Mucosa of stomach (tissue), 1 donor: ENCODE results near the gene GRP.

Source experiments
- H3K27me3 ChIP-seq: one replicate; pipeline ENCODE4 v1.7.0; 2013; ENCODE audit warnings: mild to moderate bottlenecking, low read length; ENCODE audit not compliant: control insufficient read depth, insufficient read depth
- H3K36me3 ChIP-seq: one replicate; pipeline ENCODE4 v1.7.0; 2013; ENCODE audit warnings: low read length; ENCODE audit not compliant: control insufficient read depth, insufficient read depth
- H3K4me1 ChIP-seq: one replicate; pipeline ENCODE4 v1.7.0; 2013; ENCODE audit warnings: mild to moderate bottlenecking, low read length; ENCODE audit not compliant: control insufficient read depth, insufficient read depth
- H3K4me3 ChIP-seq: one replicate; pipeline ENCODE4 v1.7.0; 2013; ENCODE audit warnings: low read length
- H3K9ac ChIP-seq: one replicate; pipeline ENCODE4 v1.7.0; 2013; ENCODE audit warnings: mild to moderate bottlenecking, low read length, moderate library complexity
- H3K9me3 ChIP-seq: one replicate; pipeline ENCODE4 v1.7.0; 2013; ENCODE audit warnings: mild to moderate bottlenecking, low read length, moderate library complexity; ENCODE audit not compliant: control insufficient read depth
- donor health status: Pancreatic carcinoma.

The GRP gene

DNA sequence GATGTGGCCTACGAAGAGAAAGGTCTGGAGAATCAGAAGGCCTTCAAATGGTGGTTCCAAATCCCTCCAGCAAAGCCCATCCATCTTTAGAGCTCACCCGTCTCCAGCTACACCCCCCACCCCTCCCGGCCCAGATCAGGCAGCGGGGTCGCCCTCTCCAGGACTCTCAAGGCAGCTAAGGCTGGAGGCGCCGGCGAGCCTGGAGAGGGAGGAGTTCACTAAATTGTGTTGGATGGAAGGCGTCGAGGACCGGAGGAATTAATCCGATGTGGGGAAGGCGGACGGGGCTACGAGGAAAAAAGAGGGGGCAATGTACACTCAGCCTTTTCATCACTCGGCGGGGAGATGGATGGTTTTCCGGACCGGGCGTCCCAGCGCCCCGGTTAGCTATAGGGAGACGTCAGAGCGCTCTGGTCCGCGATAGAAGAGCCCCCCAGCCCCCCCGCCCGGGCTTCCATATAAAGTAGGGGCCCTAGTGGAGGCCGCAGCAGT lies at the start of gene GRP:
TSS of gene GRP (plus strand) at position 487 of the 492 bp plus-strand sequence. CDS start 108 bp downstream, outside the sequence.
- H3K9ac ChIP-seq = no peak within 1 kb of the TSS
- H3K4me1 ChIP-seq = no peaks in the 10 kb centered on the region
- H3K9me3 ChIP-seq = no peaks in the 10 kb centered on the region
- peaks cover 45% of the 10 kb centered on the region for H3K27me3 ChIP-seq
- H3K4me3 ChIP-seq = no peak within 1 kb of the TSS
- no peaks in the 10 kb centered on the region for H3K36me3 ChIP-seq

- Histone ChIP-seq H3K27me3 (peaks cover 7% of the 10 kb centered on the region), H3K36me3 (no peaks in the 10 kb centered on the region), H3K9me3 (no peaks in the 10 kb centered on the region), H3K4me3 (no peak overlapping the region), H3K9ac (no peak overlapping the region), H3K4me1 (no peaks in the 10 kb centered on the region)
Measured at GRCh38 chr18:59172664-59173249, 47.2 kb upstream of the GRP start.

- Histone ChIP-seq H3K9me3 (no peaks in the 10 kb centered on the region), H3K27me3 (peaks cover 8% of the 10 kb centered on the region), H3K4me3 (no peak overlapping the region), H3K4me1 (no peaks in the 10 kb centered on the region), H3K36me3 (no peaks in the 10 kb centered on the region), H3K9ac (no peak overlapping the region)
Measured at GRCh38 chr18:59177485-59177884, 42.5 kb upstream of the GRP start.

DNA sequence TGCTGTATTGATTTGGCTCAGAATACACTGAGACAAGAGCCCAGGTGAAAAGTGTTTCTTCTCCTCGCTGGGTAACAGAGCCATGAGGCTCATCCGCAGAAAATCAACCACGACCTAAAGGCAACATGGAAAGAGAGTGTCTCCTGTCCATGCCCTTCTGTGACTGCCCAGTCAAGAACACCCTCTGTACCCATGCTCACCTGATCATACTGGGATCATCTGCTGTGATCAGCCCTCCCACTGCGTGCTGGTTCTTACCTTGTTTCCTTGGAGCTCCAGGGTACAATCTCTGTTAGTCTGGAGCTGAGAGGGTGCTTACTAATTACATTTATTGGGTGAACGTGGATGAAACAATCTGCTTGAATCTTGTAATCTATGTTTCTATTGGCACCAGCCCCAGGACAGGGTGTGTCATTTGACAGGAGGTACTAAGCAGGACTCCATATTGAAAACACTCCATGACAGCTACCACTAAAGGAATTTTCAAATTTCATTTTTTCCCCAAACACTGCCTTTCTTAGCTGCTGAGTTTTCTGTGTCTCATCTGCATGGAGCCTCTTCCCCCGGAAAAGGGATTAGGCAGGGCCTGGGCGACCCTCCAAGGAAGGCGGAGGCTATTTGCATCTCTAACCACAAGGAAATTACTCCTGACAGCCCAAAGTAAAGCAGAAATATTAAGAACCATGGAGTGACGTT lies 39.7 kb upstream of the GRP start:
- H3K27me3 ChIP-seq = peaks cover 8% of the 10 kb centered on the region
- no peaks in the 10 kb centered on the region for H3K9me3 ChIP-seq
- no peaks in the 10 kb centered on the region for H3K36me3 ChIP-seq
- no peak overlapping the region for H3K9ac ChIP-seq
- no peaks in the 10 kb centered on the region for H3K4me1 ChIP-seq
- no peak overlapping the region for H3K4me3 ChIP-seq

DNA sequence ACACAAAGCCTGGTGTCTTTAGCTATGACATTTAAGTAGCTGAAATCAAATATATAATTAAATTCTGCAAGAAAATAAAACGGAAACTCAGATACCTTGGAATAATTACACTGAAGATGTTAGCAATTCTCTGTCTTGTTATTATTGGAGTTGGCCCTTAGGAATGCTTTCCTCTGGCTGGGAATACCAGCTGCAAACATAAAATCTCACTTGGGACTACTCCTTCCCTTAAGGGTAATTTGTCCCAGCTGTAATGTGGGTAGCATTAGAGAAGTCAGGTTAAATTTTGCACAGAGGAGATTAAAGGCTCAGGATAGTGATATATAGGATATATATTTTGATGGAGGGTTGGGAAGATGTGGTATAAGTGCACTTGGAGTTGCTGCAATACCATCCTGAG lies 37.3 kb upstream of the GRP start:
- no peaks in the 10 kb centered on the region for H3K9me3 ChIP-seq
- no peak overlapping the region for H3K4me3 ChIP-seq
- H3K36me3 ChIP-seq = no peaks in the 10 kb centered on the region
- no peaks in the 10 kb centered on the region for H3K4me1 ChIP-seq
- H3K9ac ChIP-seq = no peak overlapping the region
- peaks cover 5% of the 10 kb centered on the region for H3K27me3 ChIP-seq

- Histone ChIP-seq H3K36me3 (no peaks in the 10 kb centered on the region), H3K4me1 (no peaks in the 10 kb centered on the region), H3K9ac (no peak overlapping the region), H3K27me3 (no peaks in the 10 kb centered on the region), H3K4me3 (no peak overlapping the region), H3K9me3 (no peaks in the 10 kb centered on the region)
Measured at GRCh38 chr18:59189008-59189407, 30.9 kb upstream of the GRP start.

- no peaks in the 10 kb centered on the region for H3K9me3 ChIP-seq
Measured at GRCh38 chr18:59189746-59190145, 30.2 kb upstream of the GRP start.

GRCh38 chr18:59196161-59196725 lies 23.7 kb upstream of the GRP start:
- no peak overlapping the region for H3K4me3 ChIP-seq
- H3K27me3 ChIP-seq = peaks cover 12% of the 10 kb centered on the region
- H3K9ac ChIP-seq = no peak overlapping the region

More at GRCh38 chr18:59189746-59190145, 30.2 kb upstream of the GRP start:
- H3K4me3 ChIP-seq = no peak overlapping the region
- H3K27me3 ChIP-seq = no peaks in the 10 kb centered on the region
- H3K4me1 ChIP-seq = no peaks in the 10 kb centered on the region
- H3K9ac ChIP-seq = no peak overlapping the region
- H3K36me3 ChIP-seq = no peaks in the 10 kb centered on the region

DNA sequence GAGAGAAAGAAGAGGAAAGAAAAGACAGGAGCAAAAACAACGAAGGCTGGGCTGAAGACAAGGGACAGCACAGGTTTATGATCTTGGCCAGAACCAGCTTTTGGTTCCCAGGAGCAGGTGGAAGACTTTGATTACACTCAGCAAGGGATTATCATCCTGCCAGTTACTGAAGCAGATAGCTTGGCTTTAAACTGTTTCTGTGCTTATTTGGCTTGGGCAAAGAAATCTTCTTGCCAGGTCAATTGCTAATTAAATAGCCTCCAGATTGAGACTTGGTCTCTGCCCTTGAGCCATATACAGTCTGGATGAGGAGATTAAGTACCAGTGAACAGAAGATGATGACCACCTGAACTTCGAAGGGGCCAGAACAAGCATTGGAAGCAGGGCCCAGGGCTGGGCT lies 22.3 kb upstream of the GRP start:
- no peak overlapping the region for H3K9ac ChIP-seq
- H3K4me1 ChIP-seq = no peaks in the 10 kb centered on the region
- no peak overlapping the region for H3K4me3 ChIP-seq
- H3K27me3 ChIP-seq = peaks cover 12% of the 10 kb centered on the region
- H3K9me3 ChIP-seq = no peaks in the 10 kb centered on the region
- H3K36me3 ChIP-seq = no peaks in the 10 kb centered on the region

More at GRCh38 chr18:59196161-59196725, 23.7 kb upstream of the GRP start:
- Histone ChIP-seq H3K9me3 (no peaks in the 10 kb centered on the region), H3K36me3 (no peaks in the 10 kb centered on the region), H3K4me1 (no peaks in the 10 kb centered on the region)

DNA sequence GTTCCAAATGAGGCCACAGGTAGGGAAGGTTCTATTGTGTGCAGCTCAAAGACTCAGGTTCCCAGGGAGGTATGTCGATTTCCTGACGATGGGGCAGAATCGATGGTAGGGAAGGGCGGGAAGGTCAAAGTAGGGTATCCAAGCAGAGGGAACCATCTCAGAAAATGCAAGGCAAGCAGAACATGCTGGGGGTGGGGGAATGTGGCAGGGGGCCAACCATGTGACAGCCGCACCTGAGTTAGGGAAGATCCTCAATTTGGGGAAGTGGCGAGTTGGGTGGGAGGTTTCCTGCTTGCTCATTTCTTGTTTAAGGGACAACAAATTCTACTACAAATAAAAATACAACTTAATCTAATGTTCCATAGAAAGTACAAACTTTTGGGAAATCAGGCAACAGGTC lies 21.7 kb upstream of the GRP start:
- Histone ChIP-seq H3K9ac (no peak overlapping the region), H3K4me3 (no peak overlapping the region), H3K36me3 (no peaks in the 10 kb centered on the region), H3K9me3 (no peaks in the 10 kb centered on the region), H3K27me3 (peaks cover 12% of the 10 kb centered on the region), H3K4me1 (no peaks in the 10 kb centered on the region)

DNA sequence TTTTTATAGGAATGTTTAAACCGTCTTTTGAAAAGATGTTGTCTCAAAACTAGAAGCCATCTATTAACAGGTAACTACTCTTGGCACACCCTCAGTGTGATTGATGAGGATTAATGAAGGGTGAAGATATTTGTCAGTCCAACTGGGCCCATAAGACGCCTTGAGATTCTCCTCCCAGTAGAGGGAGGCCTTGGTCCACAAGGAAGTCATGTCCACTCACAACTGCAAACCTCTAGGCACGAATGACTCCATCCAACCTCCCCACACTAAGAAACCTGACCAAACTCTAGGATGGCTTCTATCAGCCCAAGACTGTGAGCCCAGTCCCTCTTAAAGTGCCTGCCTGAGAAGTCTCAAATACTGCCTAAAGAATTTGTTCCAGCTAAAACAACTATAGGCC lies 19.2 kb upstream of the GRP start:
- no peak overlapping the region for H3K4me3 ChIP-seq
- no peaks in the 10 kb centered on the region for H3K4me1 ChIP-seq
- no peak overlapping the region for H3K9ac ChIP-seq
- H3K9me3 ChIP-seq = no peaks in the 10 kb centered on the region
- H3K36me3 ChIP-seq = no peaks in the 10 kb centered on the region
- H3K27me3 ChIP-seq = peaks cover 9% of the 10 kb centered on the region

DNA sequence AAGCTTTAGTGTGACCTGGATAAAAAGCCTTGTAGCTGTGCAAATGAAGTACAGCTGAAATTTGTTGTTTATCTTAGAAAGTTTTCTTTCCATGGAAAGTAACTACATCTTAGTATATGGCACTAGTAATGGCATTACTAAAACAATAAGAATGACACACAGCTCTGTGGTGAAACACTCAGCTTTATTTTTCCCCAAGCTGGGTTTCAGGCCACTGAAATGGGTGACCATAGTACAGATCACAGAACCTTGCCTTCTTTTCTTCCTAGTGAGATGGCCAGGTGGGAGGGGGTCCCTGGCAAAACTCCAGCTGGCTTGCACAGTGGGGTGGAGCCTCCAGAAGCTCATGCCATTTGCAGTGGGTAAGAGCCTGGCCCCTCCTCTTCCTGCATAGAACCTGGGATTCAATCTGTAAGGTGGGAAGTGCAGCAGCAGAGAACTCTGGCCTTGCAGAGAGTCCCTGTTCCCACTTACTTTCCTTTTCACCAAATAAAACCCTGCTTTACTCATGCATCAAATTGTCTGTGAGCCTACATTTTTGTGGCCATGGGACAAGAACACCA lies 17.6 kb upstream of the GRP start:
- H3K4me1 ChIP-seq = no peaks in the 10 kb centered on the region
- no peaks in the 10 kb centered on the region for H3K36me3 ChIP-seq
- peaks cover 9% of the 10 kb centered on the region for H3K27me3 ChIP-seq
- H3K9ac ChIP-seq = no peak overlapping the region
- H3K4me3 ChIP-seq = no peak overlapping the region
- no peaks in the 10 kb centered on the region for H3K9me3 ChIP-seq
